Vagina (tissue), 2 donors: ENCODE results near the gene KIAA0408.
"Not testable (repeated sequence)": the region's sequence is repeated elsewhere in the genome, so short reads cannot be mapped to it uniquely, and the experiment has no call there.

Experiments
- CTCF ChIP-seq, 3 experiments: fragments of 450-650 bp in 2 of 3; fragments of 200-600 bp in 1 of 3; sonication (generic) in 1 of 3; IDR thresholded peaks; one replicate each; pipeline ENCODE4 v1.5.1; 2017 to 2019; ENCODE audit warnings: antibody characterized with exemption in 3 of 3, mild to moderate bottlenecking in 2 of 3, moderate library complexity in 2 of 3
- POLR2A ChIP-seq, 2 donors: fragments of 450-650 bp; IDR thresholded peaks; one replicate each; pipeline ENCODE4 v1.6.1; 2017; ENCODE audit warnings: antibody characterized with exemption in 2 of 2, mild to moderate bottlenecking in 2 of 2, moderate library complexity in 2 of 2
- POLR2AphosphoS5 ChIP-seq, 2 donors: sonication (generic); formaldehyde crosslinking; IDR thresholded peaks; one replicate each; pipeline ENCODE4 v1.9.0; 2017; ENCODE audit warnings: antibody characterized with exemption in 2 of 2, mild to moderate bottlenecking in 2 of 2, low read depth in 1 of 2; ENCODE audit not compliant: insufficient read depth in 1 of 2

GRCh38 chr6:127428562-127428961, 30.6 kb downstream of the KIAA0408 start:
- not testable (repeated sequence) for TF ChIP-seq CTCF (IDR thresholded peaks at IDR 0.05); POLR2A (IDR thresholded peaks at IDR 0.05); POLR2AphosphoS5 (IDR thresholded peaks at IDR 0.05; ENCODE audit: insufficient read depth in 1 of 2, low read depth in 1 of 2)
